GM12874 (cell line): ENCODE results near the gene SYN1.

ENCODE experiments used
- CTCF ChIP-seq: IDR thresholded peaks from 2 replicates; pipeline ENCODE4 v1.5.1; 2011; ENCODE audit warnings: low read depth, mild to moderate bottlenecking, control low read depth, low read length, moderate library complexity; ENCODE audit not compliant: insufficient read depth

SYN1 gene

GRCh38 chrX:47631676-47632075 lies 12.0 kb upstream of the SYN1 start:
- no peak for TF ChIP-seq CTCF

- TF ChIP-seq CTCF: no peak
These were observed 10.0 kb upstream of the SYN1 start, which contains the start of gene CFP for GRCh38 chrX:47629419-47630200. Gene CFP (minus strand): TSS chrX:47629930. CDS start chrX:47629844, 86 bp downstream.

GRCh38 chrX:47628982-47629381 lies 9.3 kb upstream of the SYN1 start:
- TF ChIP-seq CTCF: peak; percentile 21; the same call in 1 of the 2 replicates

GRCh38 chrX:47625365-47625764 lies 5.7 kb upstream of the SYN1 start:
- TF ChIP-seq CTCF: no peak

GRCh38 chrX:47623540-47624027 lies 3.9 kb upstream of the SYN1 start:
- no peak for TF ChIP-seq CTCF

- no peak for TF ChIP-seq CTCF
These were observed 2.2 kb upstream of the SYN1 start for GRCh38 chrX:47621851-47622250.

- TF ChIP-seq CTCF: no peak
These were observed 637 bp upstream of the SYN1 start for GRCh38 chrX:47620303-47620685.
